ENCODE measurements around the gene OR2Y1.
A peak's percentile ranks its signal among the peaks of the same experiment; 100 is the strongest.
"Not testable (repeated sequence)": the region's sequence is repeated elsewhere in the genome, so short reads cannot be mapped to it uniquely, and the experiment has no call there.

OR2Y1 gene, protein sequence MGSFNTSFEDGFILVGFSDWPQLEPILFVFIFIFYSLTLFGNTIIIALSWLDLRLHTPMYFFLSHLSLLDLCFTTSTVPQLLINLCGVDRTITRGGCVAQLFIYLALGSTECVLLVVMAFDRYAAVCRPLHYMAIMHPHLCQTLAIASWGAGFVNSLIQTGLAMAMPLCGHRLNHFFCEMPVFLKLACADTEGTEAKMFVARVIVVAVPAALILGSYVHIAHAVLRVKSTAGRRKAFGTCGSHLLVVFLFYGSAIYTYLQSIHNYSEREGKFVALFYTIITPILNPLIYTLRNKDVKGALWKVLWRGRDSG

DNA sequence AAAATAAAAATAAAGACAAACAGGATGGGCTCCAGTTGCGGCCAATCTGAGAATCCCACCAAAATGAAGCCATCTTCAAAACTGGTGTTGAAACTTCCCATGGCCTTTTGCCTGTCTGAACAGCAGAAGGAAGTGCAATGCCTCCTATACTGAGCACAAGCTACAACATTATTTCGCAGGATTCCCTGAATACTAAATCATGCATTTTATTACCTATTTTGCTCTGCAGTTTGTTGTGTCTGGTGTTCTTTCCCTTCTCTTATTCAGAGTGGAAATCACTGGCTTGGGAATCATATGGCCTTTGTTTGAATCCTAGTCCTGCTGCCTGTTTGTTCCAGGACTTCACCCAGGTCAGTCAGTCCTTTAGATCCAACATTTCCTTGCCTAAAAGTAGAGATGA is at the start of gene OR2Y1:
TSS of gene OR2Y1 (minus strand) at position 101 of the 400 bp plus-strand sequence. CDS start at position 101, 0 bp downstream.
- DNase-seq = no peak

DNA sequence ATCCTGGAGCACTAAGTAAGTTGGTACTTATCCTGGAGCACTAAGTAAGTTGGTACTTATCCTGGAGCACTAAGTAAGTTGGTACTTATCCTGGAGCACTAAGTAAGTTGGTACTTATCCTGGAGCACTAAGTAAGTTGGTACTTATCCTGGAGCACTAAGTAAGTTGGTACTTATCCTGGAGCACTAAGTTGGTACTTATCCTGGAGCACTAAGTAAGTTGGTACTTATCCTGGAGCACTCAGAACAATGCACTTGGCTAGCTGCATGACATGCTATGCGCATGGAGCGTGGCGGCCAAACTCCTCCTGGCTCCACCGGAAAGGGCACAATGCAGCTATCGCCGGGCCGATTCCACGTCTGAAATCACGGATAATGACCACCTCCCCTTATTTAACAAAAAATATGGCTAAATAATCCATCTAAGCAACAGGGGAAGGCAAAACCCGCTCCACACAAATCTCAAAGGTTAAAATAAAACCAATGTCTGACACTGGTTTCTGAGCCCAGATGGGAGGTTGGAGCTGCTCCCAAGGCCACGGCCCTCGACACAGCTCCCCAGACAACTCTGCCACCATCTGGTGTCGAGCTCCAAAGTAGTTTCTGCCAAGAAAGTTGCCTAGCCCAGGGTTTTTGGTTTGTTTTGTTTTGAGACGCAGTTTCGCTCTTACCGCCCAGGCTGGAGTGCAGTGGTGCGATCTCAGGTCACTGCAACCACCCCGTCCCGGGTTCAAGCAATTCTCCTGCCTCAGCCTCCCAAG is 49.0 kb upstream of the OR2Y1 start:
- not testable (repeated sequence) for DNase-seq

DNA sequence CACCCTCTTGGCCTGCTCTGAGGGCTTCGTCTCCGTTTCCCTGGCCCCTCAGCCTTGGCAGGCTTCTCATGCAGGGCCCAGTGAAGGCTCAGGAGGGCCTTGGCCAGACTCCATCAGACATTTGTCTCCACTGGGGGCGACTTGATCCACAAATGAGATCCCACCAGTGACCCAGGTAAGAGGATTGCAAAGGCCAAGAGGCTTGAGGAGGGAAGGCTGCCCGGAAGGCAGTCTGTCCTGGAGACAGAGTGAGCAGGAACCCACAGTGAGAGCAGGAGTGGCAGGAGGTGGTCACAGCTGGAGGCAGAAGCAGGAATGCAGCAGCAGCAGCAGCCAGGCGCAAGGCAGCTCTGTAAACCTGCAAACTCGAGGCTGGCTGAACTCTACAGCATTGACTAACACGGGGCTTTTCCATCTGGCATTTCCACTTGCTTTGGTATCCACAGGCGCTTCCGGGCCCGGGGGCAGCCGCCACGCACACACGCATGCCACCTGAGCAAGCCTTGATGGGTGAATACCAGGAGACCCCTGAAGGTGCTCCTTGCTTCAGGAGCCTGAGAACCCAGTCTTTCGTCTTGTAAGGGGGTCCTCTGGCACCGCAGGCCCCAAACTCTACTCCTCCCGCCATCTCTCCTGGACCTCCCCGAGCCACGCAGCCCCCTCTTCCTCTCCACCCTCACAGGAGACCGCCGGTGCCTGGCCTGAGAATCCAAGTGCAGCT is 48.0 kb upstream of the OR2Y1 start:
- no peak for DNase-seq

DNA sequence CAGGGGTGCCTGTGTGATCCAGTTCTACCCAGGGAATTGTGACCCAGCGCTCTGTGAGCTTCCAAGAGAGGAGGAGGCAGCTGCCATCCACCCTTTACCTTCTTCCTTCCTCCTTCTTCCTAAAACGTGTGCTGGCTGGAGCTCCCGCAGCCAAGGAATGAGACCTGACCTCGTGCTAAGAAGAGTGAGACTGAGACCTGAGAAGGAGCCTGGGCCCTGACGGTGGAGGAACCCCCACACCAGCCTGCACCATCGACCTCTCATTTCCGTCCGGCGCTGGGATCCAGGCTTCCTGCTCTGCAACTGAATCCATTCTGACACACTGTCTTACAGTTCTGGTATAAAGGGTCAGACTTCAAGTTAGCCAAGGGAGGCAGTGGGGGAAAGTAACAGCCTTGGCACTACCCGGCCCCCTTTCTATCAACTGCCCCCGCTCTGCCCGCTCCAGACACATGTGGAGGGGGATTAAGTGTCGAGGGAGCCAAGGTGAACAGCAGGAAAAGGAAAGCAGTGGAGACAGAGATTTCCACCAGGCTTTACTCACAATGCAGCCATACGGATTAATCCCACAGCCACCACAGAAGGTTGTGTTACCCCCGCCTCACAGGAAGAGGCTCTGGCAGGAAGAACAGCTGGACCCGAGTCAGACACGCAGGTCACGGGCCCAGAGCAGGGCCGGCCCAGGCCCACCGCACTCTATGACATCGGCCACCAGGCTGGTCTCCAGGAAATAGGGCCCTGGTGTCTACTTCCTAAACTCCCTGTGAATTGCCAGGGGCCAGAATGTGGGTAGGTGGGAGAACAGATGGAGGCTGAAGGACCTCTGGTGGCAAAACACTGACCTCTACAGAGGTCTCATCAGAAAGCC is 46.9 kb upstream of the OR2Y1 start:
- peak; percentile 59 for DNase-seq

DNA sequence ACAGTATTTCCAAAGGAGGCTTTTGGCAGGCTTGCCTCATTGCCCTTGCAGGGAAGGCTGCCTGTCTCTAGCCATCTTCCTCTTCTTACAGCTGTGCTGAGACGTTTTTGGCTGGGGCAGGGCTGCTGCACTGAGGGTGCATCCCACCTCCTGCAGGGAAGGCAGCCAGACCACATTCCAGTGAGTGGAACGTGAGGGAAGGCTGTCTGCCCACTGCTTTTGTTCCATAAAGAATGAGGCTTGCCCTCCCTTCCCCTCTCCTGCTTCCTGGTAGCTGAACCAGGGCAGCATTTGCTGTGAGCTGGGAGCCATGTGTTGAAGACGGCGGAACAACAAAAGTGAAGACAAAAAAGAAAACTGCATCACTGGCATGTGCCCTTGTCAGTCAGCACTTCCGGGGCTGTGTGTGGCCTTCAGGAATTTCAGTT is 46.0 kb upstream of the OR2Y1 start:
- DNase-seq = peak; percentile 80

DNA sequence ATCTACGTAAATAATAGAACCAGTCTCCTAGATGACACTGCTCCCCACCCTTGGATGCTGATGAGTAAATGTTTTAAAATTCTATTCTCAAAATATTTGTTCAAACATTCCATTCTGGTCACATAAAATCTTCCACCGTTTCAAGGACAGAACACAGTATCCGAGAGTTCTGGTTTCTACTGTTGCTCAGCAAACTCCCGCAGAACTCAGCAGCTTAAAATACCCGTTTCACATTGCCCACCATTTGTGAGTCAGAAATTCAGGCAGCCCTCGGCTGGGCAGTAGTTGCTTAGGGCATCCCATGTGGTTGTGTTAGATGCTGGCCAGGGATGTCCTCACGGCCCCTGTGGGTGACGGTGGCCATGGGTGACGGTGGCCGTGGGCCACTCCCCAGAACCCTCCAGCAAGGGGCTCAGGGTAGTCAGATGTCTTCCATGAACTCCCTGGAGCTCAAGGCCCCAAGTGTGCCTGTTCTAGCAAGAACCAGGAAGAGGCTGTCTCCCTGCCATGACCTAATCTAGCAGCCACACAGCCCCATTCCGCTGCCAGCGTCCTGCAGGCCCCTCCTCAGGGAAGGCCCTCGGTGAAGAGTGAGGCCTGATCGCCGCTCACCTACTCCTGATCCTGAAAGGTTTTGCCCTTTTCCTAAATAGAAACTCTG is 45.4 kb upstream of the OR2Y1 start:
- DNase-seq = no peak

DNA sequence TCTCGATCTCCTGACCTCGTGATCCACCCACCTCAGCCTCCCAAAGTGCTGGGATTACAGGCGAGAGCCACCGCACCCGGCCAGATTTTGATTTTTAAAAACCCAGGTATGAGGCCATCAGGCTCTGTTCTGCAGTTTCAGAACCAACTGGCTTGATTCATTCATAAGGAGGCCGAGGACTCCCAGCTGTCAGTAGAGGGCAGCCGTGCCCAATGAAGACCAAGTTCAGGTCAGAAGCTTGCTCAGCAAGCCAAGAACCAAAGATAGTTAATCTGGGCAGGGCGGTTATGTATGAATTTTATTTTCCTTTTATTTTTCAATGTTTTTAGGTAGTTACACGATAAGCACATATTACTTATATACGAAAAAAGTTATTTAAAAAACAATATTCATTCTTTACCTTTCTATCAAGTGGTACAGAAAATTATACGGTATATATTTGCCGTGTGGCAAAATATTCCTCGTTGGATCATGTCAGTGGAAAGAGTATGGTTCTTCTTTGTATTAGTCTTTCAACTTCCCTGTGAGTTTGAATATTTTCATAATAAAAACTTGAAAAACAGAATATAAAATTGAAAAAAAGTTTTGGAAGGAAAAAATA is 44.7 kb upstream of the OR2Y1 start:
- DNase-seq = peak; percentile 89

DNA sequence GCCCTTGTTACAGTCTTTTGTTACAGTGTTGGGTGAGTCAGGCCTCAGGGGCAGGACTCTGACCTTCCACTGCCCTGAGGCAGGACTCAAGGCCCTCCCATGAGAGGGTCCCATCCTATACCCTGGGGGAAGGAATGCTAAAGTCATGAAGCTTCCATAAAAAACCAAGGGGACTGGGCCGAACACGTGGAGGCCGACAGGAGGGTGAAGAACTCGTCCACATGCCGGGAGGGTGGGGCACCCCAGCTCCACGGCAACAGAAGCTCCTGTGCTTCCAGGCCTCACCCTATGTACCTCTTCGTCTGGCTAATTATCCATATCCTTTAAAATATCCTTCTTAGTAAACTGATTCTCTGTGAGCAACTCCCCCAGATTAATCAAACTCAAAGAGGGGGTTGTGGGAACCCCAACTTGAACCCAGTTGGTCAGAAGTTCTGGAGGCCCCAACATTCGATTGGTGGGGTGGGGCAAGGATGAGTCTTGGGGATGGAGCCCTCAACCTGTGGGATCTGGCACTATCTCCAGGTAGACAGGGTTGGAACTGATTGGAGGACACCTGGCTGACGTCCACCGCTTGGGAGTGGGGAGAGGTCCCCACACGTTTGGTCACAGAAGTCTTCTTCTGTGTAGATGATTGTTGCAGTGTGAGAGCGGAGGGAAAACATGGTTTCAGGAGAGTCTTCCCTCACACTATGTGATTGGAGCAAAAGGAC is 43.6 kb upstream of the OR2Y1 start:
- no peak for DNase-seq

DNA sequence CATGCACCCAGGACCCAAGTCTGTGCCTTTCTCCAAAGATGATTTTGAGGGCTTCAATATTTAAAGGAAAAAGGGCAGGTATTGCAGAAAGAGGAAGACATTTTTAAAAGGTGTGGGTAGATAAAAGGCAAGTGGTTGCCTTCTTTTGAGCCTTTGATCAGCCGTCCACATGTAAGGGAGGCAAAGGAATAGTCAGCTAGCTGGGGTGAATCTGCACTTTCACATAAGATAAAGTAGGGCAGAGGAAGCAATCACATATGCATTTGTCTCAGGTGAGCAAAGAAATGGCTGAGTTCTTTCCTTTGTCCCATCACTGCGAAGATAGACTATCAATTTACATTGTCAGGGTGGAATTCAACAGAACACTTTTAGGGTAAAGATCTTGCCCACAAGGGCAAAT is 42.9 kb upstream of the OR2Y1 start:
- no peak for DNase-seq

DNA sequence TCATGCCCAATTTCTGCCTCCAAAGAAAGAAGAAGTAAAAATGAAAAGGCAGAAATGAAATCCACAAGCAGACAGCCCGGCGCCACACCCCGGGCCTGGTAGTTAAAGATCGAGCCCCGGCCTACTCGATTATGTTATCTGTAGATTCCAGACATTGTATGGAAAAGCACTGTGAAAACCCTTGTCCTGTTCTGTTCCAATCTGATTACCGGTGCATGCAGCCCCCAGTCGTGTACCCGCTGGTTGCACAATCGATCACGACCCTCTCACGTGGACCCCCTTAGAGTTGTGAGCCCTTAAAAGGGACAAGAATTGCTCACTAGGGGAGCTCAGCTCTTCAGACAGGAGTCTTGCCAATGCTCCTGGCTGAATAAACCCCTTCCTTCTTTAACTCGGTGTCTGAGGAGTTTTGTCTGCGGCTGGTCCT is 42.1 kb upstream of the OR2Y1 start:
- DNase-seq = not testable (repeated sequence)

DNA sequence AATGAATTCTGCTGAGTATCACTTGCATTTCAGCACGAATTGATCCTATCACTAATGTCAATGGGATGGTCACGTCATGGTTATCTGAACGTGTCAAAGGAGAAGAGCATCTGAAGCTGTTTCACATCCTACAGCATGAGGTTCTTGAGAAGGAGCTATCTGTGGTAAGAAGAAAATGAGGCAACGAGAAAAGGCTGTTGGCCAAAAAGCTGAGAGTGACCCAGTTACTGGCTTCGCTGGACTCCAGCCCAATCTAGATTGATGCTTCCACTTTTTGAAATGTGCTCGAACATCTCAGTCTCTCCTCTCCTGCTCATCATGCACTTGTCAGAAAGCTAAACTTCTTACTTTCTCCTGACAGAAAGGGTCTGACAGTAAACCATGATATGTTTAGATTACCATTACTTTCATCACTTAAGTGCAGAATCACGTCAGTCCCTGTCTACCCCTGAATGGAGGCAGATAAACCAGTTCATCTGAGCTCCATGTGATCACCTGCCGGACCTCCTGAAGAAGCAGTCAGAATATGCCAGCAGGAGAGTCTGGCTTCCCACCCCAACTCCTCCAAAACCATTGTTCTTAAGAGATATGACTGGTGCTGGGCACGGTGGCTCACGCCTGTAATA is 40.2 kb upstream of the OR2Y1 start:
- DNase-seq = no peak

DNA sequence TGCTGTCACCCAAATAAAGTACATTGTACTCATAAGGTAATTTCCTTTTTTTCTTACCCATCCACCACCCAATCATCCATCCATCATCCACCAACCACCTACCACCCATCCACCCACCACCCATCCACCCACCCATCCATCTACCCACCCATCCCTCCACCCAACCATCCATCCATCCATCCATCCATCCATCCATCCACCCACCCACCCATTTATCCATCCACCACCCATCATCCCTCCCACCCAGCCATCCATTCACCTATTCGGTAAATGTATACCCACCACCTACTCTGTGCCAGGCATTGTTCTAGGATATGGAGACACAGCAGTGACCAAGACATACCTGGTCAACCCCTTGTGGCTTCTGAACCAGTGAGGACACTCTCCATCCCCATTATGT is 37.6 kb upstream of the OR2Y1 start:
- no peak for DNase-seq

DNA sequence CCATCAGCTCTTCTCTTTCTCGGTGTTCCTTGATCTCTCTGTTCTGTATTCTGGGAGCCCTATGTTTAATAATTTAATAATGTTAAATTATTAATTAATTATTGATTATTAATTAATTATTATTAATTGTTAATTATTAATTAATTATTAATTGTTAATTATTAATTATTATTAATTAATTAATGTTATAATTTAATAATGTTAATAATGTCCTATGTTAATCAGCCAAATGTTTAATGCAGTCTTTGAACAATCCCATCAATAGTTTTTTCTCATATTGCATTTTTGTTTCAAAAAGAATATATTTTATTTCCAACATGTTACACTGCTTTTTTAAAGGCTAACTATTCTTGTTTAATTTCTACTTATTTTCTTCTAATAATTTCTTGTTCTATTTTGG is 36.5 kb upstream of the OR2Y1 start:
- DNase-seq = no peak

DNA sequence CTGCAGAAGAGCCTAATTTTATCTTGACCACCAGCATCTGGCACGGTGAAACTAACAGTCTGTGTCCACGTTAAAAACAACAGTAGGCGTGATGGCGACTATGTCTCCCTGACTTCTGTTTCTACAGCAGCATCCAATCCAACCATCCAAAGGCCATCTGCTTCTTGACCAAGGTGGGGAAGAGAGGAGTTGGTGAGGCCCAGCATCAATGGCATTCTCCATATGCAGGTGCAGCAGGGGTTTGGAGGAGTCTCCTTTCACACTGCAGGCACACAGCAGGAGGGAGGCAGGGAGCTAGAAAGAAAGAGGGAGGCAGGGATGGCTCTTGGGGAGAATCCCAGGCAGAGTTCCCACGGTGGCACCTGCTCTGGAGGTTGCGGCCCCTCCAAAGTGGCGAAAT is 35.8 kb upstream of the OR2Y1 start:
- DNase-seq = no peak

DNA sequence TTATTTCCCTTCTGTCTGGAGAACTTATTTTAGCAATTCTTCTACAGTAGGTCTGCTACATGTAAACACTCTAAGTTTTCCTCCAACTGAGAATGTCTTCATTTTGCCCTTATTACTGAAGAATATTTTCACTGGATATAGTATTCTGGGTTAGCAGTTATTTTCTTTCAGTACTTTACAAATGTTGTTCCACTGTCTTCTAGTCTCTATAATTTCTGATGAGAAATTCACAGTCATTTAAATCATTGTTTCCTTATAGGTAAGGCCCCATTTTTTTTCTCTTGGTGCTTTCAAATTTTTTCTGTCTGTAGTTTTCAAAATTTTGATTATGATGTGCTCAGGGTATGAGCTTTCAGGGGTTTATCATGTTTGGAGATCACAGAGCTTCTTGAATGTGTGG is 32.0 kb upstream of the OR2Y1 start:
- DNase-seq = no peak

DNA sequence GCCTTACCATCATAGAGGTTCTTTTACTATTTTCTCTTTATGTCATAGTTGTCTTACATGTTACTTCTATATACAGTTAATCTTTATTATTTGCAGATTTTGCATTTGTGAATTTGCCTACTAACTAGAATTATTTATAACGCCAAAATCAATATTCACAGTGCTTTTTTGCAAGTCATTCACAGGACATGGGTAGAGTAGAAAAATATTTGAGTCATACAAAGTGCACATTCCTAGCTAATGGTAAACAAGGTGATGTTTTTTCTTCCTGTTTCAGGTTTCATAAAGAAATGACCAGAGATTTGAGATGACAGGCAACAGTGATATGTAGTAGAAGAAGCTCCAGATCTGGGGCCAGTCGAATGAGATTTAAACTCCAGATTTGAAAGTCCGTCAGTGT is 30.0 kb upstream of the OR2Y1 start:
- DNase-seq = no peak

DNA sequence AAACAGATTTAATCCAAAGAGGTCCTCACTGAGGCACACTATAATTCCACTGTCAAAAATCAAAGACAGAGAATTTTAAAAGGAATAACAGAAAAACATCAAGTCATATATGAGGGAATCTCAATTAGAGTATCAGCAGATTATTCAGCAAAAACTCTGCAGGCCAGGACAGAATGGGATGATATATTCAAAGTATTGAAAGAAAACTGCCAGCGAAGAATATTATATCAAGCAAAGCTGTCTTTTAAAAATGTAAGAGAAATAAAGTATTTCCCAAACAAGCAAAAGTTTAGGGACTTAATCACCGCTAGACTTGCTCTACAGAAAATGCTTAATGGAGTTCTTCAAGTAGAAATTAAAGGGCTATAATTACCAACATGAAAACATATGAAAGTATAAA is 15.7 kb upstream of the OR2Y1 start:
- DNase-seq = no peak

DNA sequence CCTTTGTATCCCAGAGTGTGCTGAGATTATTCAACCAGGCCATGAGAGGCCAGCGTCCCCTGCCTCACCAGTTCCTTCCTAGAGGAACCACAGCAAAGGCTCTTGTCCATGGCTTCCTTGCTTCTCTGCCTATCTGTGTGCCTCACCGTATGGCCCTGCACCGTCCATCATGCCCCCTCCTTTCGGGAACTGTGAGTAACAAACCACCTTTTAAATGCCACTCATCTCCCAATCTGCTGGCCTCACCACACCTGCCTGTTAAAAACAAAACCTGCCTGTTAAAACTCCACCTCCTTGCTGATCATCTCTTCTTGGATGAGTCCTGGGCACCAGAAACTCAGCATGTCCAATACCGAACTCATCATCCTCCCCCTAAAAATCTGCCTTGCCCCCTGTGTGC is 4.4 kb upstream of the OR2Y1 start:
- no peak for DNase-seq

DNA sequence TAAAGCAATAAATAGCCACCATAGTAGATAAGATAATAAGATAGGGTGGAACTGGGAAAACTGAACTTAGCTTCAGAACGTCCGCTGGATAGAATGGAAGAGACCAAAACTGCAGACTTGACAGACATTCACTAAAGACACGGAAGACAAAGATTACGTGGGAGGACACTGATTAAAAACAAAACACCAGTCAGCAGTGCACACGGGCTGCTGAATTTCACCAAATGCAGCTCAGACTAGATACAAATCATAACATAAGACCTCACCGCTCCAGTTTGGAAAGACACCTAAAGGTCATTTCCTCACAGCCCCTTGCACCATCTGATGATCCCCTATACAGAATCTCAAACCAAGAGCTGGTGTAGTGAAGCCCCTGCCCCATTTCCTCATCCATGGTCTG is 2.9 kb upstream of the OR2Y1 start:
- no peak for DNase-seq

DNA sequence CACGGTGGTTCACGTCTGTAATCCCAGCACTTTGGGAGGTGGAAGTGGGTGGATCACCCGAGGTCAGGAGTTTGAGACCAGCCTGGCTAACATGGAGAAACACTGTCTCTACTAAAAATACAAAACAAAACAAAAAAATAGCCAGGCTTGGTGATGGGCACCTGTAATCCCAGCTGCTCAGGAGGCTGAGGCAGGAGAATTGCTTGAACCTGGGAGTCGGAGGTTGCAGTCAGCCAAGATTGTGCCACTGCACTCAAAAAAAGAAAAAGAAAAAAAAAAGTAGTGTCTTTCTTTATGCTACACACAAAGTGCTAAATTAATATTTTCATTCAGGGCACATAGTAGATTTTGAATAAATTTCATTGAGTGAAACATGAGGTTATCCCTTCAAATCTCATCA is 1.1 kb upstream of the OR2Y1 start:
- not testable (repeated sequence) for DNase-seq

DNA sequence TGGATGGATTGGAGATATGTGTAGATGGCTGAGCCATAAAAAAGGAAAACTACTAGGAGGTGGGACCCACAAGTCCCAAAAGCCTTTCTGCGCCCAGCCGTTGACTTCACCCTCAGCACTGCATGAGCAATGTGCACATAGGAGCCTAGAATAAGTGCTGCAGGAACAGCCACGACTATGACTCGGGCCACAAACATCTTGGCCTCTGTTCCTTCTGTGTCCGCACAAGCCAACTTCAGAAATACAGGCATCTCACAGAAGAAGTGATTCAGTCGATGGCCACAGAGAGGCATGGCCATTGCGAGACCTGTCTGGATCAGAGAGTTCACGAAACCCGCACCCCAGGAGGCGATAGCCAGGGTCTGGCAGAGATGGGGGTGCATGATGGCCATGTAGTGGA is 587 bp downstream of the OR2Y1 start:
- DNase-seq = no peak
